Kidney epithelial cell (primary cell): ENCODE data around the gene TMEM129. TPM values are rescaled to one million over a fixed set of nuclear protein-coding genes. Genes with fewer than 3 reads are reported as not detected.

Source experiments
- DNase-seq: peaks from one replicate; pipeline ENCODE4 v3.0.0-alpha.2; 2010; ENCODE audit warnings: low read depth
- H3K27me3 ChIP-seq: 2 replicates; pipeline ENCODE4 v1.6.0; 2011; ENCODE audit warnings: low read length; ENCODE audit not compliant: control insufficient read depth, insufficient read depth
- H3K36me3 ChIP-seq: 2 replicates; pipeline ENCODE4 v1.5.1; 2011; ENCODE audit warnings: low read length; ENCODE audit not compliant: control insufficient read depth, insufficient read depth
- H3K4me3 ChIP-seq: 2 replicates; pipeline ENCODE4 v1.5.1; 2011; ENCODE audit warnings: low read depth, mild to moderate bottlenecking, control low read depth, low read length
- CTCF ChIP-seq: IDR thresholded peaks from 2 replicates; pipeline ENCODE4 v1.5.1; 2011; ENCODE audit warnings: mild to moderate bottlenecking, moderate library complexity, low read length, control low read depth, inconsistent platforms; ENCODE audit not compliant: insufficient read depth, poor library complexity, severe bottlenecking
- total RNA-seq: library from RNA; depleted of rRNA; stranded (reverse); fragments of >200 nt; gene quantifications from 2 replicates; pipeline ENCODE4 v1.2.3, GENCODE V29; 2015

Gene TMEM129
- total RNA-seq, 1 donor from 2014 or later = 63.5 TPM

DNA sequence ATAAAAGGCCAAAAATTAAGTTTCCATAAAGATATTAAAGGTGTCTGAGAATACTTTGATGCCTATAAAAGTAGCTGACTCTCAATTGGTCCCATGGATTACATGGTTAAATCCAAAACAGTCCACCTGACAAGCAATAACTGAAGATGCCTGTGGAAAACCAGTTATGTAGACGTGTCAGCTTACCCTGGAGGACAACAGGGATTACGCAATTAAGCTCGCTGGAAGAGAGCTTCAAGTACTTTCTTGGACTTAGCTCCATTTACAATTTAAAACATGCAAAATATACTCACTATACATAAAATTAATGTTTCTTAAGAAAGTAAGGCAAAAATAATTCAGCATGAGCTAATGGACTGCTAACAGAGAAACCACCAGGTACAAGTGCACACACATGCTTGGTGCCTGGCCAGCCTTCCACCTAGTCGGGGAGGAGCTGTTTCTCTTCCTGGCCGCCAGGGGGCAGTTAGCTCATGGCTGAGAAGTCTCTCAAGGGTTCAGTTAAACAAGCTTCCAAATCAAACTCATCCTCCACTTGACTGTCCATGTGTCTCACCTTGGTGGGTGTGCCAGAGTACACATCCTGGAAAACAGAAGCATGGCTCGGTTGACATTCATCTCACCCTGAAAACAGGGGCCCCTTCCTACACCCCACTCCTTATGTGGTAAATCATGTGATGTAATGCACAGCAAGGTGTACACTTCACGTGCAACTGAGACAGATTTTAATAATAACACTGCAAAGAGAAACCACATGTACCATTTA lies 27.8 kb downstream of the TMEM129 start:
- H3K36me3 ChIP-seq = peaks cover 3% of the 10 kb centered on the region
- no peak for DNase-seq
- H3K27me3 ChIP-seq = no peaks in the 10 kb centered on the region
- H3K4me3 ChIP-seq = no peak overlapping the region
- peak; percentile 96 for TF ChIP-seq CTCF

- TF ChIP-seq CTCF = no peak
- Histone ChIP-seq H3K4me3 (no peak overlapping the region), H3K27me3 (no peaks in the 10 kb centered on the region), H3K36me3 (peaks cover 3% of the 10 kb centered on the region)
- DNase-seq = no peak
These were observed 29.3 kb downstream of the TMEM129 start for GRCh38 chr4:1691737-1692373.

DNA sequence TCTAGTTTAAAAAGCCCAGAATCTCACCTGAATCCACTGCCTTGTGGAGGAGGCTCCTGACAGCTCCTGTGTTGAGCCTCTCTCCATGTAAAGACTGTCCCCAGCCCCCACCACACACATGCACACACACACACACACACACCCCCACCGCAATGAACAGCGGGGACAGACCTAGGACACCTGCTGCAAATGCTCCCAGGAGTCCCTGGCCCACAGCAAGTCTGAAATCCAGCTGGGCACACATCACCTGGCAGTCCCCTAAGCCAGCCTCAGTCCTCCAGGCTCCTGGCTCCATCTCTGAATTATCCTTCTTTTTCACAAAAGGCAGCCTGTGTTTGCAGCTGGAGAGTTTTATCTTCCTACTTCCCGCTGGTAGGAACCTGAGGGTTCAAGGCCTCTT lies 30.4 kb downstream of the TMEM129 start:
- no peak for DNase-seq
- Histone ChIP-seq H3K36me3 (peaks cover 3% of the 10 kb centered on the region), H3K27me3 (no peaks in the 10 kb centered on the region), H3K4me3 (no peak overlapping the region)
- no peak for TF ChIP-seq CTCF

DNA sequence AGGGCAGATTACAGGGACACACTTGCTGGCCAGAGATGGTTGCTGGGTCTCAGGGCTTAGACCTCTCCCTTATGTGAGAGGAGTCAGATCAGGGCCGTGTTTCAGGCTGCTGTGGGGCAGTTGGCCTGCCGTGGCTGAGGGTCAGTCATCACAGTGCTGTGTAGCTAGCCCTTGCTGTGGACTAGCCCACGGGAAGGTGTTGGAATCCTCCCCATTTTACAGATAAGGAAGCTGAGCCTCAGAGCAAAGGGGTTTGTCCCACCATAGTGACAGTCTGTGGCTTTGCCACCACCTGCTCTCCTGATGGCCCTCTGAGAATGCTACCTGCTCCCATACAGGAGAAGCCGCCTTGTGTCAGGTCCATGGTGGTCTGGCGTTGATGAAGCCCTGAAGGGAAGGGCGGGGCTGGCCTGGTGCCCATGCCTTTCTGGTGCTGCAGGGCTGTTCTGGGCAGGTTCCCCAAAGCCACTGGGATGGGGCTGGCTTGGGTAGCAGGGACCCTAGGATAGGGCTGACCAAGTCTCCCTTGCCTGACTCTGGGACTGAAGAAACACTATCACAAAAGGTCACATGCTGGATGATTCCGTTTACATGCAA lies 34.6 kb downstream of the TMEM129 start:
- no peak overlapping the region for H3K4me3 ChIP-seq
- H3K27me3 ChIP-seq = no peaks in the 10 kb centered on the region
- peaks cover under 1% of the 10 kb centered on the region for H3K36me3 ChIP-seq
- TF ChIP-seq CTCF = no peak
- no peak for DNase-seq

DNA sequence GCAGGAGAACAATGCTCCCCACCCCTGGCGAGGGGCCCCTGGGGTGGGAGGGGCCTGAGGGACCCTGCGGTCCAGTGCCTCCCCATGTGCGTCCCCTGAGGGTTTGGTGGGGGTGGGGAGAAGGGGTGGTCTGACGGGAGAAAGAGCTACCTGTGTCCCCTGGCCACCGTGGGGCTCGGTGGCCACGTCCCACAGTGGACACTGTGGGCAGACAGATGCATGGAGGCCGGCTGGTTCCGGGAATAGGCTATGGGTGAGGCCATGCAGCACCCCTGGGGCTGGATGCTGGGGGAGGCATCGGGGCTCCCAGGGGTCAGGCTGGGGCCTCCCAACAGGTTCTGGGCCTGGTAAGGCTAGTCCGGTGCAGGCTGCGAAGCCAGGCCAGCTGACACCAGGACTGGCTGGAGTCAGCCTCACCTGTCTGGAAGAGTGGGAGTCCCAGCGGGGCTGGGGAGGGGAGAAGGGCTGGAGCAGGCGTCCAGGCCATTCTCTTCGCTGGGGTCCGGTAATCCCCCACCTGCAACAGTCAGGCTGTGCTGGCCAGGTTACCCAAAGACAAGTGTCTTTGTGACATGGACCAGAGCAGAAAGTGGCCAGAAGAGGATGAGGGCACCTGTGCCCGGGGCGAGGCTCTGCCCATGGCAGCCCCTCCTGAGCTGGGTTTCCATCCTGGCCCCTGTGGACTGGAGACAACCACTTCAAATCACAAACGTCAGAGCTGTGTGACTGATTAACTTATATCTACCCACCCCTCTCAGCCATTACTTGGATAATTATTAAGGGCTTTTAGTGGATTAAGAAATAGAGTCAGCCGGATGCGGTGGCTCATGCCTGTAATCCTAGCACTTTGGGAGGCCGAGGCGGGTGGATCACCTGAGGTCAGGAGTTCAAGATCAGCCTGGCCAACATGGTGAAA lies 35.6 kb downstream of the TMEM129 start:
- DNase-seq = peak; percentile 34
- H3K4me3 ChIP-seq = no peak overlapping the region
- no peaks in the 10 kb centered on the region for H3K36me3 ChIP-seq
- H3K27me3 ChIP-seq = no peaks in the 10 kb centered on the region
- TF ChIP-seq CTCF = no peak
